ENCODE data around the gene RAP1GAP2.
"Not testable (repeated sequence)": the region's sequence is repeated elsewhere in the genome, so short reads cannot be mapped to it uniquely, and the experiment has no call there.

The RAP1GAP2 gene

DNA sequence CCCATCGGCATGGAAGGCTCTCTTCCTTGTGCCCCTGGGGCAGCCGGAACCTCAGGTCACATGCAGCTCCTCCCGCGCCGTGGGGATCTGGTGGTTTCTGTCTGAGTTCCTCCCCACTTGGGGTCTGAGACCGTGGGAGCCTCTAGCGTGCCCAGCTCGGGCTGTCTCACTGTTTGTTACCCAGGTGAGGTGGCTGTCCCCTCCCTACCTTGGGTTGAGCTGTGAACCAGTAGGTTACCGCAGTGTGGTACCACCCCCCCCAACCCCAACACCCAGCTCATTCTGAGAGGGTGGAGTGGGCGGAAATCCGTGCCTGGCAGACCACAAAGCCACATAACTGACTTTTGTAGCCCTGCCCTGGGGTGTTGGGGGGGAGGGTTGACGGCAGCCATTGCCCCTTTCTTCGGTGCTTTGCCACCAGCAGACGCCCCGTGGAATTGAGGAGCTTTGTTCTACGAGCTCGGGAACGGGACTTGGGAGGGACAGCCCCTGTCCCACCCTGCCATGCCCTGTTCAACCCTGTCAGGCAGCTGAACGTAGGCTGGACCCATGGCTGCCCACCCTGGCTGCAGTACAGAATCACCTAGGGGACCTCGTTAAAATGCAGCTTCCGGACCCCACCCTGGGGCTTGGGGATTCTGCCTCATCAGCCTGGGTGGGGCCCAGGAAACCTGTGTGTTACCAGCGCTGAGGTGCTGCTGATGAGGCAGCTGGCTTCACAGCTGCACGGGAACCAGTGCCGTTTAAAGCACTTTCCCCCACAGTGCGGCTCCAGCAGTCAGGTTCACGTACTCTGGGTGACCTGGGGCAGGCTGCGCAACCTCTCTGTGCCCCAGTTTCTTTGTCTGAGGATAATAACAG lies 18.5 kb downstream of the RAP1GAP2 start:
- no peak for DNase-seq (ENCODE audit: extremely low spot score)
- CTCF ChIA-PET, result no interaction called here
- POLR2A ChIA-PET, result no interaction called here
- TF ChIP-seq ARNT (IDR thresholded peaks at IDR 0.05), result no peak
- TF ChIP-seq SP1 (IDR thresholded peaks at IDR 0.05), result no peak

DNA sequence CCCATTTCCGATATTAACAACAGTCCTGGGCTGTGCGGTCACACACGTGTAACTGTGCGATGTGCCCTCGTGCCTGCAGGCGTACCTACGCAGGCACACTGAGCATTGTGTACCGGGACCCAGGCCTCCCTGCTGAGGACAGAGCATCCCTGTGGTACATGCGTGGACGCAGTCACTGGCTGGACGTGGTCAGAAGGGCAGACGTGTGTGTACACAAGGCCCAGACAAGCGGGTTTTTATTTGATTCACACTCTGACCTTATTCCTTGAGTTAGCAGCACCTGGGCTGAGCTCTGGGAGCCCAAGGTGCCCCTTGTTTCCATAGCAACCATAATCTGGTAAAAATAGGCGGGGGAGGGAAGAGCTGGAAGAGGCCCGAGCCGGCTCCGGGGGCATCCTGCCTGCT lies 19.5 kb downstream of the RAP1GAP2 start:
- no peak for DNase-seq (ENCODE audit: extremely low spot score)

DNA sequence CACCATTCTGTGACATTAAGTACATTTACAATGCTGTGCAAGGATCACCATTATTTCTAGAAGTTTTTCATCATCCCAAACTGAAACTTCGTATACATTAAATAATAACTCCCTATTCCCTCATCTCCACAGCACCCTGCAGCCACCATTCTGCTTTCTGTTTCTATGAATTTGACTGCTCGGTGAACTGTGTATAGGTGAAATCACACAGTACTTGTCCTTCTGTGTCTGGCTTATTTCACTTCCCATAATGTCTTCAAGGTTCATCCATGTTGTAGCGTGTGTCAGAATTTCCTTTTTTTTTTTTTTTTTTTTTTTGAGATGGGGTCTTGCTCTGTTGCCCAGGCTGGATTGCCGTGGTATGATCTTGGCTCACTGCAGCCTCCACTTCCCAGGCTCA lies 20.4 kb downstream of the RAP1GAP2 start:
- DNase-seq (ENCODE audit: extremely low spot score), result no peak
- CTCF ChIA-PET, result no interaction called here
- POLR2A ChIA-PET, result no interaction called here

More for the DNA sequence above, 19.5 kb downstream of the RAP1GAP2 start:
- ChIA-PET CTCF (no interaction called here), POLR2A (no interaction called here)
- TF ChIP-seq ELF4 (IDR thresholded peaks at IDR 0.05) (no peak), BHLHE40 (IDR thresholded peaks at IDR 0.05; ENCODE audit: borderline replicate concordance) (no peak), SP1 (IDR thresholded peaks at IDR 0.05) (no peak), SUZ12 (IDR thresholded peaks at IDR 0.05) (no peak), CTBP1 (IDR thresholded peaks at IDR 0.05; ENCODE audit: borderline replicate concordance) (no peak), ZNF384 (IDR thresholded peaks at IDR 0.05) (no peak), TARDBP (IDR thresholded peaks at IDR 0.05) (no peak), FOXK2 (IDR thresholded peaks at IDR 0.05) (no peak), LEF1 (IDR thresholded peaks at IDR 0.05; ENCODE audit: borderline replicate concordance) (no peak), NFRKB (IDR thresholded peaks at IDR 0.05) (no peak)
- TF ChIP-seq, protein P1, sequence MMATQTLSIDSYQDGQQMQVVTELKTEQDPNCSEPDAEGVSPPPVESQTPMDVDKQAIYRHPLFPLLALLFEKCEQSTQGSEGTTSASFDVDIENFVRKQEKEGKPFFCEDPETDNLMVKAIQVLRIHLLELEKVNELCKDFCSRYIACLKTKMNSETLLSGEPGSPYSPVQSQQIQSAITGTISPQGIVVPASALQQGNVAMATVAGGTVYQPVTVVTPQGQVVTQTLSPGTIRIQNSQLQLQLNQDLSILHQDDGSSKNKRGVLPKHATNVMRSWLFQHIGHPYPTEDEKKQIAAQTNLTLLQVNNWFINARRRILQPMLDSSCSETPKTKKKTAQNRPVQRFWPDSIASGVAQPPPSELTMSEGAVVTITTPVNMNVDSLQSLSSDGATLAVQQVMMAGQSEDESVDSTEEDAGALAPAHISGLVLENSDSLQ (IDR thresholded peaks at IDR 0.05), result no peak

DNA sequence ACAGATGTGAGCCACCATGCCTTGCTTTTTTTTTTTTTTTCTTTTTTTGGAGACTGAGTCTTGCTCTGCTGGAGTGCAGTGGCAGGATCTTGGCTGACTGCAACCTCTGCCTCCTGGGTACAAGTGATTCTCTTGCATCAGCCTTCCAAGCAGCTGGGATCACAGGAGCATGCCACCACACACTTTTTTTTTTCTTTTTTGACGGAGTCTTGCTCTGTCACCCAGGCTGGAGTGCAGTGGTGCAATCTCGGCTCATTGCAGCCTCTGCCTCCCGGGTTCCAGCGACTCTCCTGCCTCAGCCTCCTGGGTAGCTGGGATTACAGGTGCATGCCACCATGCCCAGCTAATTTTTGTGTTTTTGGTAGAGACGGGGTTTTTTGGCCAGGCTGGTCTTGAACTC lies 23.1 kb downstream of the RAP1GAP2 start:
- DNase-seq (ENCODE audit: extremely low spot score); CTCF ChIA-PET; POLR2A ChIA-PET: not testable (repeated sequence)

More for the DNA sequence above, 20.4 kb downstream of the RAP1GAP2 start:
- TF ChIP-seq FOXA1 (IDR thresholded peaks at IDR 0.05), result no peak
- TF ChIP-seq FOXK2 (IDR thresholded peaks at IDR 0.05), result no peak
- no peak for TF ChIP-seq SUZ12 (IDR thresholded peaks at IDR 0.05)
- TF ChIP-seq LEF1 (IDR thresholded peaks at IDR 0.05; ENCODE audit: borderline replicate concordance), result no peak
- TF ChIP-seq HDGF (IDR thresholded peaks at IDR 0.05; ENCODE audit: borderline replicate concordance), result no peak
- no peak for TF ChIP-seq L3MBTL2 (conservative IDR thresholded peaks at IDR 0.05)
- TF ChIP-seq, protein P1 (IDR thresholded peaks at IDR 0.05), result no peak
- TF ChIP-seq FOXM1 (IDR thresholded peaks at IDR 0.05; ENCODE audit: borderline replicate concordance), result no peak
- no peak for TF ChIP-seq SP1 (IDR thresholded peaks at IDR 0.05)
- no peak for TF ChIP-seq ELF4 (IDR thresholded peaks at IDR 0.05)
- no peak for TF ChIP-seq NFRKB (IDR thresholded peaks at IDR 0.05)
- TF ChIP-seq ZNF384 (IDR thresholded peaks at IDR 0.05), result no peak
- no peak for TF ChIP-seq CTBP1 (IDR thresholded peaks at IDR 0.05; ENCODE audit: borderline replicate concordance)
- TF ChIP-seq ARNT (IDR thresholded peaks at IDR 0.05), result no peak
- no peak for TF ChIP-seq TARDBP (IDR thresholded peaks at IDR 0.05)
- no peak for TF ChIP-seq BHLHE40 (IDR thresholded peaks at IDR 0.05; ENCODE audit: borderline replicate concordance)

DNA sequence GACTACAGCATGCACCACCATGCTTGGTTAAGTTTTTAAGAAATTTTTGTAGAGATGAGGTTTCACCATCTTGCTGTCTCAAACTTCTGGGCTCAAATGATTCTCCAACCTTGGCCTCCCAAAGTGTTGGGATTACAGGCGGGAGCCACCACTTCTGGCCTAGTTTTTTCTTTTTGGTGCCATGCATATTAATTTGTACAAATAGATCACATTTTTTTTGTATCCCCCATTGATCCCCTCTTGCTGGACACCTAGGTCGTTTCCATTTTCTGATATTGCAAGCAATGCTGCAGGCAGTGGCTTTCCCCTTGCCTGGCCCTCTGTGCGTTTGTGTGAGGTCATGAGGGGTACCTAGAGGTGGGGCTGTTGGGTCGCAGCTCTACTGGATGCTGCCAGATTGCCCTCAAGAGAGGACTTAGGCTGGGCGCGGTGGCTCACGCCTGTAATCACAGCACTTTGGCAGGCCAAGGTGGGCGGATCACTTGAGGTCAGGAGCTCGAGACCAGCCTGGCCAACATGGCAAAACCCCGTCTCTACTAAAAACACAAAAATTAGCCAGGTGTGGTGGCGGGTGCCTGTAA lies 23.8 kb downstream of the RAP1GAP2 start:
- no peak for TF ChIP-seq ELF4 (IDR thresholded peaks at IDR 0.05)
- no peak for DNase-seq (ENCODE audit: extremely low spot score)
- ChIA-PET POLR2A (interaction anchor here (0.6 kb wide), 1 partner anchor 62 kb away, joined by 3 read pairs; no protein-coding TSS in a partner anchor), CTCF (no interaction called here)

DNA sequence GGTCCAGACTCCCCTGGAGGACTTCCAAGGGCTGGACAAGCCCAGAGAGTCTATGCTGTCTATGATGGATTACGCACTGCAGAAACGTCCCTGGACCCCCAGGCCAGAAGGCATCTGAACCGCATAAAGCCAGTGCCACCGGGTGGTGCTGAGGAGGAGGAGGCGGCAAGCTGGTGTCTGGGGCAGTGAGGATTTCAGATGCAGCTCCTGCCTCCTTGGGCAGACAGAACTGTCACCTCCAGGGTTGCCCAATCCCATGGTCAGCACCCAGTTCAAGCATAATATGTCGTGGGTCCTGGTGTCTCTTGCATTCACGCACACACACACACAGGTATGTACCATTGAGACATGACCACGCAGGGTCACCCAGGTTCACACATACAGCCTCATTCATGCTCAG lies 25.6 kb downstream of the RAP1GAP2 start:
- no peak for DNase-seq (ENCODE audit: extremely low spot score)
- ChIA-PET POLR2A (no interaction called here), CTCF (interaction anchor here (0.6 kb wide), 1 partner anchor 306 kb away, joined by 4 read pairs; no protein-coding TSS in a partner anchor)

DNA sequence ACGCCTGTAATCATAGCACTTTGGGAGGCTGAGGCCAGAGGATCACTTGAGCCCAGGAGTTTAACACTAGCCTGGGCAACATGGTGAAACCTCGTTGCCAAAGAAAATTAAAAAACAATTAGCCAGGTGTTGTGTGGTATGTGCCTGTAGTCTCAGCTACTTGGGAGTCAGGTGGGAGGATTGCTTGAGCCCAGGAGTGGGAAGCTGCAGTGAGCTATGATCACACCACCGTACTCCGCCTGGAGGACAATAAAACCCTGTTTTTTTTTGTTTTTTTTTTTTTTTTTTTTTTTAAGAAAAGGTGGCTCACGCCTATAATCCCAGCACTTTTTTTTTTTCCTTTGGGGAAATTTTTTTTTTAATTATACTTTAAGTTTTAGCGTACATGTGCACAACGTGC lies 26.1 kb downstream of the RAP1GAP2 start:
- TF ChIP-seq, protein P1 (IDR thresholded peaks at IDR 0.05), result no peak
- TF ChIP-seq ARNT (IDR thresholded peaks at IDR 0.05) (no peak), ZNF384 (IDR thresholded peaks at IDR 0.05) (no peak; the same call in 1 of the 2 replicates), HDGF (IDR thresholded peaks at IDR 0.05; ENCODE audit: borderline replicate concordance) (no peak), FOXK2 (IDR thresholded peaks at IDR 0.05) (no peak), NFRKB (IDR thresholded peaks at IDR 0.05) (no peak), FOXM1 (IDR thresholded peaks at IDR 0.05; ENCODE audit: borderline replicate concordance) (no peak), SUZ12 (IDR thresholded peaks at IDR 0.05) (no peak), BHLHE40 (IDR thresholded peaks at IDR 0.05; ENCODE audit: borderline replicate concordance) (no peak), CTBP1 (IDR thresholded peaks at IDR 0.05; ENCODE audit: borderline replicate concordance) (no peak), TARDBP (IDR thresholded peaks at IDR 0.05) (no peak), L3MBTL2 (conservative IDR thresholded peaks at IDR 0.05) (no peak), ELF4 (IDR thresholded peaks at IDR 0.05) (no peak), FOXA1 (IDR thresholded peaks at IDR 0.05) (no peak)
- CTCF ChIA-PET, result interaction anchor here (0.6 kb wide), 1 partner anchor 307 kb away, joined by 4 read pairs; no protein-coding TSS in a partner anchor
- DNase-seq (ENCODE audit: extremely low spot score), result no peak
- POLR2A ChIA-PET, result no interaction called here

More for the DNA sequence above, 25.6 kb downstream of the RAP1GAP2 start:
- no peak for TF ChIP-seq CTBP1 (IDR thresholded peaks at IDR 0.05; ENCODE audit: borderline replicate concordance)

All from HEK293T (cell line).